Caco-2 (cell line): ENCODE measurements around the gene B4GALNT2. TPM values are rescaled to one million over a fixed set of nuclear protein-coding genes. Genes with fewer than 3 reads are reported as not detected.

ENCODE experiments used
- BruUV-seq: library from RNA; stranded (reverse); fragments of 400-500 nt; replicated peaks from 2 replicates; lab custom pipeline; 2021; lab: Mats Ljungman, UMichigan
- CTCF ChIA-PET: fragments of 300-600 bp; sonication (Branson Sonifier 250); formaldehyde crosslinking; loops from one replicate; lab custom pipeline; 2022; ENCODE audit warnings: antibody characterized with exemption; lab: Charles Lee
- POLR2A ChIA-PET: fragments of 300-600 bp; sonication (Branson Sonifier 250); formaldehyde crosslinking; loops from one replicate; lab custom pipeline; 2022; ENCODE audit warnings: antibody characterized with exemption; lab: Charles Lee
- DNase-seq, 2 experiments: peaks; one replicate each; pipeline versions ENCODE4 v3.0.0 to v3.0.0-alpha.2; 2020 to 2022
- H3K27me3 ChIP-seq: replicated peaks from 2 replicates; pipeline ENCODE4 v1.6.0; 2011; ENCODE audit warnings: low read length; ENCODE audit not compliant: control insufficient read depth, insufficient read depth
- H3K36me3 ChIP-seq: 2 replicates; pipeline ENCODE4 v1.5.1; 2011; ENCODE audit warnings: low read length; ENCODE audit not compliant: control insufficient read depth, insufficient read depth
- H3K4me1 ChIP-seq: fragments of 250-450 bp; sonication (Bioruptor Pico); 2 replicates; pipeline ENCODE4 v1.5.1; 2020; ENCODE audit warnings: mild to moderate bottlenecking
- H3K4me3 ChIP-seq: 2 replicates; pipeline ENCODE4 v1.5.1; 2011; ENCODE audit warnings: low read depth, mild to moderate bottlenecking, control low read depth, low read length
- H3K9me3 ChIP-seq: fragments of 250-450 bp; sonication (Bioruptor Pico); 2 replicates; pipeline ENCODE4 v1.5.1; 2020; ENCODE audit warnings: mild to moderate bottlenecking, moderate library complexity
- H3K27ac Mint-ChIP-seq: one replicate; pipeline ENCODE4 v1.8.0; 2022; ENCODE audit warnings: mixed read lengths; ENCODE audit not compliant: unreplicated experiment
- H3K27me3 Mint-ChIP-seq: one replicate; pipeline ENCODE4 v1.8.0; 2022; ENCODE audit warnings: mixed read lengths; ENCODE audit not compliant: insufficient read depth, unreplicated experiment
- H3K36me3 Mint-ChIP-seq: one replicate; pipeline ENCODE4 v1.8.0; 2022; ENCODE audit warnings: mild to moderate bottlenecking, mixed read lengths; ENCODE audit not compliant: insufficient read depth, unreplicated experiment
- H3K4me1 Mint-ChIP-seq: one replicate; pipeline ENCODE4 v1.8.0; 2022; ENCODE audit warnings: low read depth, mixed read lengths; ENCODE audit not compliant: unreplicated experiment
- H3K4me3 Mint-ChIP-seq: one replicate; pipeline ENCODE4 v1.8.0; 2022; ENCODE audit warnings: mild to moderate bottlenecking, moderate library complexity, mixed read lengths; ENCODE audit not compliant: unreplicated experiment
- H3K9me3 Mint-ChIP-seq: one replicate; pipeline ENCODE4 v1.8.0; 2022; ENCODE audit warnings: mixed read lengths; ENCODE audit not compliant: unreplicated experiment
- CTCF ChIP-seq, 2 experiments: fragments of 200-600 bp in 1 of 2; IDR thresholded peaks; 1 replicate in 1 of 2; 2 replicates in 1 of 2; pipeline versions ENCODE4 v1.5.1 to v1.8.0; 2011 to 2022; ENCODE audit warnings: antibody characterized with exemption in 1 of 2, control low read depth in 1 of 2, inconsistent platforms in 1 of 2, low read depth in 1 of 2, low read length in 1 of 2, mild to moderate bottlenecking in 1 of 2, moderate library complexity in 1 of 2; ENCODE audit not compliant: insufficient read depth in 1 of 2, severe bottlenecking in 1 of 2, unreplicated experiment in 1 of 2
- intact Hi-C: fragments of 100-400 bp; cut with micrococcal nuclease; formaldehyde crosslinking; loops from one replicate; pipeline ENCODE4 v1.10.0; 2022; ENCODE audit not compliant: unreplicated experiment
- total RNA-seq: library from RNA; stranded (reverse); gene quantifications from 2 replicates; pipeline ENCODE4 v1.2.3, GENCODE V29; 2022

The B4GALNT2 gene
- total RNA-seq, 1 experiment from 2014 or later, result 1.3 TPM

GRCh38 chr17:49200423-49201083, 68.0 kb downstream of the B4GALNT2 start:
- no TSS peak for BruUV-seq
- ChIA-PET CTCF (interaction anchor here (0.6 to 2.1 kb wide), 4 partner anchors 12 to 168 kb away, joined by 3 to 7 read pairs (median 3); no protein-coding TSS in a partner anchor), POLR2A (interaction anchor here (0.5 kb wide), 1 partner anchor 51 kb away, joined by 4 read pairs; no protein-coding TSS in a partner anchor)
- Mint-ChIP-seq H3K36me3 (no peaks in the 10 kb centered on the region), H3K27me3 (peaks cover 3% of the 10 kb centered on the region), H3K4me1 (peaks cover 7% of the 10 kb centered on the region), H3K9me3 (no peaks in the 10 kb centered on the region), H3K4me3 (no peak overlapping the region), H3K27ac (no peak overlapping the region)
- no peak for DNase-seq
- Histone ChIP-seq H3K4me1 (peaks cover 9% of the 10 kb centered on the region), H3K9me3 (no peaks in the 10 kb centered on the region), H3K4me3 (no peak overlapping the region), H3K27me3 (no peaks in the 10 kb centered on the region; the same call in 1 of the 2 replicates), H3K36me3 (no peaks in the 10 kb centered on the region)
- intact Hi-C loops, result no loop called here
- no peak for TF ChIP-seq CTCF (IDR thresholded peaks at IDR 0.05; ENCODE audit: insufficient read depth in 1 of 2, low read depth in 1 of 2, low read length in 1 of 2, severe bottlenecking in 1 of 2, unreplicated experiment in 1 of 2)

- TF ChIP-seq CTCF (IDR thresholded peaks at IDR 0.05; ENCODE audit: insufficient read depth in 1 of 2, low read depth in 1 of 2, low read length in 1 of 2, severe bottlenecking in 1 of 2, unreplicated experiment in 1 of 2), result no peak
- intact Hi-C loops, result no loop called here
- peaks cover 9% of the 10 kb centered on the region for H3K4me1 ChIP-seq
- H3K9me3 Mint-ChIP-seq, result no peaks in the 10 kb centered on the region
- peaks cover 3% of the 10 kb centered on the region for H3K27me3 Mint-ChIP-seq
- no peaks in the 10 kb centered on the region for H3K9me3 ChIP-seq
- no TSS peak for BruUV-seq
- no peaks in the 10 kb centered on the region for H3K36me3 Mint-ChIP-seq
- peaks cover 4% of the 10 kb centered on the region for H3K4me1 Mint-ChIP-seq
- H3K4me3 ChIP-seq, result no peak overlapping the region
- no peaks in the 10 kb centered on the region; the same call in 1 of the 2 replicates for H3K27me3 ChIP-seq
- no peak for DNase-seq
- POLR2A ChIA-PET, result no interaction called here
- no peak overlapping the region for H3K4me3 Mint-ChIP-seq
- H3K27ac Mint-ChIP-seq, result no peak overlapping the region
- CTCF ChIA-PET, result interaction anchor here (0.5 to 1.2 kb wide), 2 partner anchors 21 to 106 kb away, joined by 3 to 4 read pairs; no protein-coding TSS in a partner anchor
- H3K36me3 ChIP-seq, result no peaks in the 10 kb centered on the region
These were observed 68.9 kb downstream of the B4GALNT2 start for GRCh38 chr17:49201481-49201927.

- intact Hi-C loops, result no loop called here
- no peak for TF ChIP-seq CTCF (IDR thresholded peaks at IDR 0.05; ENCODE audit: insufficient read depth in 1 of 2, low read depth in 1 of 2, low read length in 1 of 2, severe bottlenecking in 1 of 2, unreplicated experiment in 1 of 2)
- no peak for DNase-seq
- Histone ChIP-seq H3K4me1 (no peaks in the 10 kb centered on the region), H3K4me3 (no peak overlapping the region), H3K36me3 (no peaks in the 10 kb centered on the region), H3K9me3 (no peaks in the 10 kb centered on the region), H3K27me3 (no peaks in the 10 kb centered on the region; the same call in 1 of the 2 replicates)
- H3K27me3 Mint-ChIP-seq, result peaks cover 3% of the 10 kb centered on the region
- H3K9me3 Mint-ChIP-seq, result no peaks in the 10 kb centered on the region
- H3K4me3 Mint-ChIP-seq, result no peak overlapping the region
- H3K36me3 Mint-ChIP-seq, result no peaks in the 10 kb centered on the region
- BruUV-seq, result no TSS peak
- ChIA-PET CTCF (interaction anchor here (1.6 kb wide), 1 partner anchor 21 kb away, joined by 3 read pairs; no protein-coding TSS in a partner anchor), POLR2A (no interaction called here)
- H3K4me1 Mint-ChIP-seq, result no peaks in the 10 kb centered on the region
- H3K27ac Mint-ChIP-seq, result no peak overlapping the region
These were observed 71.2 kb downstream of the B4GALNT2 start for GRCh38 chr17:49203796-49204195.
